ENCODE data around the gene ULBP1. TPM values are rescaled to one million over a fixed set of nuclear protein-coding genes. Genes with fewer than 3 reads are reported as not detected.
"Not testable (repeated sequence)": the region's sequence is repeated elsewhere in the genome, so short reads cannot be mapped to it uniquely, and the experiment has no call there.

Gene ULBP1
- polyA plus RNA-seq, 10 donors: 0.19 to 0.65 (median 0.52) TPM

GRCh38 chr6:149933036-149933435, 30.7 kb upstream of the ULBP1 start:
- DNase-seq: no peak

- no peak for DNase-seq
Measured at GRCh38 chr6:149933461-149933860, 30.3 kb upstream of the ULBP1 start.

- peak; percentile 58 to 72 (median 65) for DNase-seq
Measured at GRCh38 chr6:149934249-149935156, 29.2 kb upstream of the ULBP1 start.

GRCh38 chr6:149935246-149935645, 28.5 kb upstream of the ULBP1 start:
- no peak for DNase-seq

- DNase-seq: no peak
Measured at GRCh38 chr6:149935668-149936067, 28.1 kb upstream of the ULBP1 start.

GRCh38 chr6:149936743-149937142, 27.0 kb upstream of the ULBP1 start:
- no peak for DNase-seq

GRCh38 chr6:149938013-149938570, 25.7 kb upstream of the ULBP1 start:
- DNase-seq: not testable (repeated sequence)

GRCh38 chr6:149938571-149939355, 25.0 kb upstream of the ULBP1 start:
- peak in 1 of 3 donors; percentile 52 for DNase-seq

- peak in 1 of 3 donors; percentile 26 for DNase-seq
Measured at GRCh38 chr6:149939356-149939648, 24.4 kb upstream of the ULBP1 start.

GRCh38 chr6:149939909-149940671, 23.7 kb upstream of the ULBP1 start:
- no peak for DNase-seq

- DNase-seq: no peak
Measured at GRCh38 chr6:149940672-149940982, 23.1 kb upstream of the ULBP1 start.

GRCh38 chr6:149941583-149942460, 21.9 kb upstream of the ULBP1 start, which contains the start of gene ULBP2:
Gene ULBP2, plus strand, starts transcription at chr6:149942014. Its CDS starts 59 bp downstream, at chr6:149942073.
- peak; percentile 87 to 93 (median 93) for DNase-seq

GRCh38 chr6:149942461-149942829, 21.3 kb upstream of the ULBP1 start:
- no peak for DNase-seq

GRCh38 chr6:149943321-149943720, 20.4 kb upstream of the ULBP1 start:
- not testable (repeated sequence) for DNase-seq

- not testable (repeated sequence) for DNase-seq
Measured at GRCh38 chr6:149945276-149945675, 18.5 kb upstream of the ULBP1 start.

GRCh38 chr6:149946631-149947030, 17.1 kb upstream of the ULBP1 start:
- DNase-seq: not testable (repeated sequence)

GRCh38 chr6:149947533-149947932, 16.2 kb upstream of the ULBP1 start:
- not testable (repeated sequence) for DNase-seq

- DNase-seq: no peak
Measured at GRCh38 chr6:149948011-149948410, 15.7 kb upstream of the ULBP1 start.

- no peak for DNase-seq
Measured at GRCh38 chr6:149948616-149949015, 15.1 kb upstream of the ULBP1 start.

- no peak for DNase-seq
Measured at GRCh38 chr6:149950423-149950822, 13.3 kb upstream of the ULBP1 start.

GRCh38 chr6:149951096-149951495, 12.6 kb upstream of the ULBP1 start:
- no peak for DNase-seq
